GM12874 (cell line): Measurements from ENCODE around the gene MAML3.

ENCODE experiments used
- CTCF ChIP-seq: IDR thresholded peaks from 2 replicates; pipeline ENCODE4 v1.5.1; 2011; ENCODE audit warnings: low read depth, mild to moderate bottlenecking, control low read depth, low read length, moderate library complexity; ENCODE audit not compliant: insufficient read depth

Gene MAML3

GRCh38 chr4:140044337-140044902, 109.6 kb downstream of the MAML3 start:
- TF ChIP-seq CTCF = no peak

- TF ChIP-seq CTCF = no peak
Observed at GRCh38 chr4:140042634-140043033, 111.3 kb downstream of the MAML3 start.

- no peak for TF ChIP-seq CTCF
Observed at GRCh38 chr4:140038031-140038533, 115.9 kb downstream of the MAML3 start.

DNA sequence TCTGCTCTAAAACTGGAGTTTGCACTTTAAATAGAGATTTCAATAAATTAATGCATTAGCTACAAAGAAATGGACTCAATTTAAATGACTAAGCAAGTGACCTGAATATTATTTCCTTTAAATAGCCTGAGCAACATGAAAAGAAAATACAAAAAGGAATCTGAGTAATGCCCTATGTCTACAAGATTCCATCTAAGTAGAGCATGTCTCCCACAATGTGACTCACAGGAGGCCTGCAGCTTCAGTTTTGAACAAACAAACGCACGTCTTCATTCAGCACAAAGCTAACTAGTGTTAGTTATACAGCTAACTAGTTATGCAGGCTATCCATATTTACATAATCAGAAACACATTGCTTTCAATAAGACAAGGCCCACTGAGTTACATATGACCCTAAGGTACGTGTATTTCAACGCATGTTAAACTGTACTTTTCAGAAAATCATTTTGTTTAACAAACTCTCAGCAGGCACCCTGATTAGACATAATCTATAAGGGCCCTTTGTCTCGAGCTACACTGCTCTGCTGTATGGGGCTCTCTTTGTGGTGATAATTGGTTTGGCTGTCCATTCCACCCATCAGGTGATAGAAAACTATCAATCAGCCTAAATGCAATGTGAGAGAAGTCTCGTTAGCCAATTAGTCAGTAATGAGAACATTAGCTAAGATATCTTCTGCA, 116.5 kb downstream of the MAML3 start:
- TF ChIP-seq CTCF = no peak

DNA sequence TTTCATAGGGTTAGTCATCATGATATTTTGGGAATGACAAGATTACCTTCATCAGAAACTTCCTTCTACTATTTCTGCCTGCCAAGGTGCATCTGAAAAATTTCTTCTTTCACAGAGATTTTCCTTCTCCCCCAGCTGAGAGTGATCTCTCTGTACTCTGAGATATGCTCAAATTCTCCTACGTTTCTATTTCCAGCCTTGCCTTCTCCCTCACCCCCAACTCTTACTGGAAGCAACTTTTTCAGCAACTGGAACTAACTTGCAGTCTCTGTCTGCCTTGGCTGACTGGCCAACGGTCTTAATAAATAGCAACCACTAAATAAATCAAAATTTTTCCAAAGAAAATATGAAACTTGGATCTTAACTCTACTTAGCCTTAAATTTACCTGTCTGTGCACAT, 122.3 kb downstream of the MAML3 start:
- no peak for TF ChIP-seq CTCF

GRCh38 chr4:140031061-140031460, 122.9 kb downstream of the MAML3 start:
- no peak for TF ChIP-seq CTCF

DNA sequence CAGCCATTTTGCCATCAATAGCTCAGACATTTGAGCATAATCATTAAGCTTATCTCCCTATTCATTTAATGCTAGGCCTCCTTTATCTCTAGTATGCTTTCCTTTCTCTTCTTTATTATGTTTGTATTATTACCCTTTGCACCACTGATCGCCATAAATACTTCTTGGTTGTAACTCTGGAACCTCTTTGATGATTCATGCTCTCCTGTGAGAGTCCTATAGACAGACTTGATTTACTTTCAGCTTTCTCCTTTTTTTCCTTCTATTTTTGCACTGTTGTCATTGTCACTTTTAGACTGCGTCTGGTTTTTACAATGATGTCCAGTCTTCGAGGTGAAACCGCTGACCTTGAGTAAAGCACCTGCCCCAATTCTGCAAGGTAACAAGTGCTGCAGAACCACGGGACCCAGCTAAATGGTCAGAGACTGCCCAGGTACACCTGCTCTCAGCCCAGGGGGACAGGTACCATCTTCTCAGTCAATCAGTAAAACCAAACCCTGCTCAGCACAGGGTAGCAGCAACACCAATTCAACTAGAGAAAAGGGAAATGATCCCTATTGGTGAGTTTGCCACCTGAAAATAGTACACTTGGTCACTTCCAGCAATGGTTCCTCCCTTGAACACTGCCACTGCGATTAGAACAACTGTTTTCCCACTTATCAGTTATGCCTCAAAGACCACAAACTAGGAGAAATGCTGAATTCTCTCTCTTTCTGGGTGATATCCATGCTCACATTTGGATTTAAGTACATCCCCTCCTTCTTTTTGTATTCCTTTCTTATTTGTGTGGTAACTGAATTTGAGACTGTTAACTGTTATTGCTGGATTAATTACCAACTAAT, 125.1 kb downstream of the MAML3 start:
- no peak for TF ChIP-seq CTCF
